HepG2 (cell line): ENCODE measurements around the gene PSD.

Source experiments
- BRD4 ChIP-seq: sonication (generic); formaldehyde crosslinking; IDR thresholded peaks from 2 replicates; pipeline ENCODE4 v1.4.0; 2020; ENCODE audit warnings: missing genetic modification reagents
- CTCF ChIP-seq: sonication (generic); formaldehyde crosslinking; IDR thresholded peaks from 2 replicates; pipeline ENCODE4 v1.5.0; 2020; ENCODE audit warnings: mild to moderate bottlenecking, missing genetic modification reagents, moderate library complexity
- ELF1 ChIP-seq: sonication (generic); formaldehyde crosslinking; IDR thresholded peaks from 2 replicates; pipeline ENCODE4 v1.4.0; 2020; ENCODE audit warnings: missing genetic modification reagents
- GATAD1 ChIP-seq: IDR thresholded peaks from 2 replicates; pipeline ENCODE4 v1.6.1; 2016; ENCODE audit warnings: missing genetic modification reagents, missing compliant biosample characterization
- MAFF ChIP-seq: IDR thresholded peaks from 2 replicates; pipeline ENCODE4 v1.6.1; 2011; ENCODE audit warnings: low read depth, low read length, improper control_type of control experiment
- MAX ChIP-seq: IDR thresholded peaks from 2 replicates; pipeline ENCODE4 v1.6.1; 2012; ENCODE audit warnings: inconsistent platforms
- MYC ChIP-seq: sonication (generic); formaldehyde crosslinking; IDR thresholded peaks from 2 replicates; pipeline ENCODE4 v1.9.0; 2021; ENCODE audit warnings: missing genetic modification reagents, borderline replicate concordance
- PHB2 ChIP-seq: fragments of 450-650 bp; IDR thresholded peaks from 2 replicates; pipeline ENCODE4 v1.6.1; 2018; ENCODE audit not compliant: partially characterized antibody
- SMC3 ChIP-seq: IDR thresholded peaks from 2 replicates; pipeline ENCODE4 v1.6.1; 2011; ENCODE audit warnings: low read length, improper control_type of control experiment
- ZNF263 ChIP-seq: sonication (generic); formaldehyde crosslinking; IDR thresholded peaks from 2 replicates; pipeline ENCODE4 v1.4.0; 2020; ENCODE audit warnings: missing genetic modification reagents
- ZNF350 ChIP-seq: sonication (generic); formaldehyde crosslinking; IDR thresholded peaks from 2 replicates; pipeline ENCODE4 v1.4.0; 2020; ENCODE audit warnings: mild to moderate bottlenecking, low read depth, missing genetic modification reagents, borderline replicate concordance

- TF ChIP-seq MAX (0 out of 2 replicates have a peak, but pooled peaks have one; percentile 2), ZNF350 (CRISPR knock-in tag) (no peak), PHB2 (no peak), SMC3 (no peak), CTCF (CRISPR knock-in tag) (no peak), MYC (no peak), BRD4 (CRISPR knock-in tag) (no peak), ZNF263 (CRISPR knock-in tag) (no peak), MAFF (no peak), GATAD1 (CRISPR knock-in tag) (no peak), ELF1 (CRISPR knock-in tag) (no peak)
Observed at GRCh38 chr10:102433619-102434046, 15.0 kb upstream of the PSD start.
